ENCODE data around the gene PRM1.

The PRM1 gene

GRCh38 chr16:11273721-11274324, 7.3 kb downstream of the PRM1 start:
- no peak for DNase-seq (ENCODE audit: low read depth)

DNA sequence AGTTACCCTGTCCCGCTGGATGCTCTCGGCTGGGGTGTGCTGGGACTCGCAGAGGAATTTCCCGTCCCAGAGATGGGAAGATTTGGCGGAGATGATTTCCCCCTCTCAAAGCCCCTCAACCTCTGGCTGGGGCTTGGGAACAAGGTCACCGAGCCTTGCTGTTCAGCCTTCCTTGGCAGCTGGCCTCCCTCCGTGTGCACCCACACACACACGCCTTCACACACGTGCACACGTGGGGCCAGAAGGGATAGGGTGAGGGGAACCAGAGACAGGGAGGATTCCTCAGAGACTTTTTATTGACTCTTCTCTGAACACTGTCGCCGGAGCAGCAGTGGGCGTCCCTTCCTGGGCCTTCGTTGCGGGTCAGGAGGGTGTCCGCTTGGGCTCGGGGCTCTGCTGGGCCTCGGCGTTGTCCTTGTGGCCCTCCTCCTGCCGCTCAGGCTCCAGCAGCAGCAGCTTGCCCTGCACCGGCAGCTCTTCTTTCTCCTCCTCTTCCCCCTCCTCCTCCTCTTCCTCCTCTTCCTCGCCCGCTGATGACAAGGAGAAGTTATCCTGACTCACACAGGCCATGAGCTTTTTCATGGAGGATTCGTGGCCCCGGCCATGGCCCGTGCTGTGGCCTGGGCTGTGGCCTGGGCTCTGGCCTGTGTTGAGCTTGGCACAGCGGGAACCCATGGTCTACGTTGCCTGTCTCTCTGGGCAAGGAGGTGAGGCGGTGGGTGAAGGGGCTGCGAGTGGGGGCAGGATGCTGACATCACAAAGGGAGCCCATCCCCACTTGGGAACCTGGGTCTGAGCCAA, 8.0 kb downstream of the PRM1 start, which contains the start of gene PRM3:
PRM3 (minus strand) TSS at position 709 of the 800 bp plus-strand sequence; CDS start at position 675, 34 bp downstream.
- DNase-seq (ENCODE audit: low read depth) = no peak

DNA sequence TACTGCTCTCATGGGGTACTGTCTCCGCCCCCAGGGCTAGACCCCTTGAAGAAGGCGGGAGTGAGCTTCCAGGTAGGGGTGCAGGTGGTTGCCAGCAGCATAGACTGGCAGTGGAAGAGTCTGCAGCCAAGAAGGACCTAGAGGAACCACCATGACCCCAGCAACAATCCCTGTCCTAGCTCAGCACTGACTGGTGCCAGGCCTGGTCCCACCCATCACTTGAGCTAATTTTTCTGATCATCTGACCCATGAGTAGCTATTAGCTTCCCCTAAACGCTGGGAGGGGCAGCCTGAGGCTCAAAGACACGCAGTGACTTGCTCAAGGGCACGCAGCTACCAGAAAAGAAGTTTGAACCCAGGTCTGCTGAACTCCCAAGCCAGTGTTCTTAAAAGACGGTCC, 8.6 kb downstream of the PRM1 start:
- DNase-seq (ENCODE audit: low read depth) = no peak

- no peak for DNase-seq (ENCODE audit: low read depth)
Observed at GRCh38 chr16:11271610-11272009, 9.5 kb downstream of the PRM1 start.

DNA sequence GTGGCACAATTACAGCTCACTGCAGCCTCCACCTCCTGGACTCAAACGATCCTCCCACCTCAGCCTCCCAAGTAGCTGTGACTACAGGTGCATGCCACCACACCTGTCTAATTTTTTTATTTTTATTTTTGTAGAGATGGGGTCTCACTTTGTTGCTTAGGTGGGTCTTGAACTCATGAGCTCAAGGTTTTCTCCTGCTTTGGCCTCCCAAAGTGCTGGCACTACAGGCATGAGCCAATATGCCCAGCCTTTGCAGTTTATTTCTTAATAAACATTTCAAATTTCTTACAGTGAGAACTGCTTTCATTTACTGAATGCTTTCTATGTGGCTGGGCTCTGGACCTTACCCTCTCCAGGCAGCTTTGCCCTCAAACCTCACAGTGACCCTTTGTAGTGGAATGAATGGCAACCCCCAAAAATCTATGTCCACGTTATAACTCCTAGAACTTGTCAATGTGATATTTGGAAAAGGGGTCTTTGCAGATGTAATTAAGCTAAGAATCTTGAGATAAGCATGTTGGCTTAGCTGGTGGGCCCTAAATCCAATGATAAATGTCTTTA, 10.4 kb downstream of the PRM1 start:
- DNase-seq (ENCODE audit: low read depth) = no peak

GRCh38 chr16:11268921-11269375, 12.2 kb downstream of the PRM1 start, which contains the start of gene TNP2:
TNP2 (minus strand) TSS chr16:11269325; CDS start chr16:11269262, 63 bp downstream.
- no peak for DNase-seq (ENCODE audit: low read depth)

- DNase-seq (ENCODE audit: low read depth) = no peak
Observed at GRCh38 chr16:11265124-11265523, 16.0 kb downstream of the PRM1 start.

GRCh38 chr16:11264155-11264832, 16.8 kb downstream of the PRM1 start:
- DNase-seq (ENCODE audit: low read depth) = no peak

DNA sequence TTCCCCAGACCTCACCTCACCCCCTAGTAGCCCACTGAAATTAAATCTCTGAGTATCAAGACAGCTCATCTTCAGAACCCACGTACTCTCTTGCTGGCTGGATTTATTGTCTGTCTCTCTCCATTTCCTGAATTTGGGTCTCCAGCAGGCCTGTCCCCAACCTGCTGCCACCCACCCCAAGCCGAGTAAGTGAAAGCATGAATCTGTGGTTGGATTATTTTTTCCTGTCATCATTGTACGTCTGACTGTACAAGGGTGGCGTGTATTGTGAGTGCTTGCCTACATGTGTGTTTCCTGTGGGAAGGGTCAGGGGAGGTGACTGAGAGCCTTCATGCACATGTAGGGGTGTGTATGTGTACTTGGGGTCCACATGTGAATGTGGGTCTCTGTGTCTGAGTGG, 17.4 kb downstream of the PRM1 start:
- DNase-seq (ENCODE audit: low read depth) = no peak

GRCh38 chr16:11262915-11263314, 18.2 kb downstream of the PRM1 start:
- no peak for DNase-seq (ENCODE audit: low read depth)

- DNase-seq (ENCODE audit: low read depth) = no peak
Observed at GRCh38 chr16:11260596-11260966, 20.5 kb downstream of the PRM1 start.

DNA sequence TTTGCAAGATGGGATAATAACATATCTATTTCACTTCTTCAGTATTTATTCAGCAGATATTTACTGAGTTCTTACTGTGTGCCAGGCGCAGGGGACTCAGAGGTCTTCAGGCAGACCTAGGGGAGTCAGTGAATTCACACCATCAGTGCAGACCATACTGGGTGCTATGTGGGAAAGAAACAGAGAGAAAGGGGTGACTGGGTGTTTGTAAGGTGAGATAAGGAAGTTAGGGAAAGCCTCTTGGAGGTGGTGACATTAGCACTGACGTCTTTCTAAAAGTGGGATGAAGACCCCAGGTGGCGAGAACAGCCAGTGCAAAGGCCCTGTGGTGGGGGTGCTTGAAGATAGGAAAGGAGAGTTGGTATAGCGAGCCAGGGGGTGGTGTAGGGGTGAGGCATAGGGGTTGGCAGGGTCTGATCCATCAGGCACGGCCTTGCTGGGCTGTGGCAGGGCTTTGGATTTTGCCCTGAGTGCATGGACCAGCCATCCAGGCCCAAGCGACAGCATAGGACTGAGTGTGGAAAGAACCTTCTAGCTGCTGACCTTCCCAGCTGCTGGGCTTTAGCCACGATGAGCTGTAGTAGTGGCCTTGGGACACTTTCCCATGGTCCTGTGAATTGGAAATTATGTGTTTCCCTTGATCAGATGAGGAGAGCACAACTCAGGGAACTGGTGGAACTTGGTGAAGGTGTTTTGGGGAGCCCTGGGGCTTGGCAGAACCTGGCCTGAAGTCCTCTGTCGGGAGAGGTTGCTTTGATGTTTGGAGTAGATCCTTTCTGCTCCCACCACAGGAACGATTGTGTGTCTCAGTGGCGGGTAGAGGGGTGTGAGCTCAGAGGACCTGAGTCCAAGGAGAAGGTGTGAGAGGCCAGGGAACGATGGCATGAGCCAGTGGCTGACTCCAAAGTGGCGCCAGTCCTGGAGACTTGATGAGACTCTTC, 21.2 kb downstream of the PRM1 start:
- no peak for DNase-seq (ENCODE audit: low read depth)

DNA sequence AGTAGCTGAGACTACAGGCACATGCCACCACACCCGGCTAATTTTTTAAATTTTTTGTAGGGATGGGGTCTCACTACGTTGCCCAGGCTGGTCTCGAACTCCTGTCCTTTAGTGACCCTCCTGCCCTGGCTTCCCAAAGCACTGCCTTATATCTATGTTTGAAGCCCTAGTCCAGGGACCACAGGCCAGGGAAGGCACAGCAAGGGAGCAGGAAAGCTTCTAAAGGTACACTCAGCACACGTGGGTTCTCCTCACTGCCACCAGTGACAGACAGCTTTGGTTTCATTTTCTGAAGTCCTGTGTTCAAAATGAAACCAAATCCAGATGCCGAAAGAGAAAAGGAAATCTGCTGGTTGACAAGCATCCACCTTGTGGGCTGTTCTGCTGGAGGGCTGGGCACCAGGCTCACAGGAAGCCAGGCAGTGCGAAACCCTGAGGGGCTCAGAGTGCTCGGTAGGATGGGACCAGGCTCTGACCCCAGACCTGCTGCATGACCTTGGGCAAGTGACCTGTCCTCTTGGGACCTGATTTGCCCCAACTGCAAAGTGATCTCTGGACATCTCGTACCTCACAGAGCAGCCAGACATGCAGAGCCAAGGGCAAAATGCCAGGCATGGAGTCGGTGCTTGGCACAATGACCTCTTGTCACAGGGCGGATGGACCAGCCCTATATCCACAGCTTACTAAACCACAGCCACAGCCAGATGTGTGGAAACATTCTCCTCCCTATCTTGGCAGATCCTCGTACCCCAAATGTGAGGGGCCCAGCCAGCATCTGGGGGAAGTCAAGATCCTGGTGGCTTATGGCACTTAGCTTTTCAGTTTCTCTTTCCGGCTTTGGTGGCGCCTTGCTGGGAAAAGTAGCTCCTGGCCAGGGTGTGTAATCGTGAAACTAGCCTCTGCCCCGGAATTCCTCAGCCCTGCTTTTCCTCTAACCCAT, 22.3 kb downstream of the PRM1 start:
- no peak for DNase-seq (ENCODE audit: low read depth)

DNA sequence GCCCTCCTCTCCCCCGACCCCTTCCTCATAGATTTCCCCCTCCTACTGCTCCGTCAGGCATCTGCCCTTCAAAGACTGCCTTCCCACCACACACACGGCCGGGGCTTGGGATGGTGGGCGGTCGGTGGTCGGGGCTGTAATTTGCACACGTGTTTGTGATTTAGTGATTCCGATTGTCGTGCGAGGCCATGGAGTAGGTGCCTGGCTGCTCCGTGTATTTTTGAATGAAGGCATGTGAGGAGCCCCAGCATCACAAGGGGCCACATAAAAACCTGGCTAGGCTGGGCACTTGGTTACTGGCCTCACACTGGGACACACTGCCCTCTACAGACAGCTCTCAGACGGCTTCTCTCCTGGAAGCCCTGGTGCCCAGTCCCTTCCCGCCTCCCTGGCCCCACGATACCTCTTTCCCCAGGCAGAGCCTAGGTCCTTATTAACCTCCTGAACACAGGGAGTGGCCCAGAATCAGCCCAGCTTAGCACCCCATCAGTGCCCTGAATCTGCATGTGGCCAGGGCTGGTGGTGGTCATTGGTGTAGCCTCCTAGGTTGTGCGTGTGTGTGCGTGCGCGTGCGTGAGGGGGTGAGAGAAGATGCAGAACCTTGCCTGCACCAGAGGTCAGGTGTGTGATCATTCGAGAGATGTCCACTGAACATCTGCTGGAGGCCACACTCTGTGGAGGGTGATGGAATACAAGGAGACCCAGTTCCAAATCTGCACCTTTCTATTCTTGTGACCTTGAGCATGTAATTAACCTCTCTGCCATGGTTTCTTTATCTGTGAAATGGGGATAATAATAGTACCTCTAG, 23.8 kb downstream of the PRM1 start:
- peak; percentile 72 for DNase-seq (ENCODE audit: low read depth)

- DNase-seq (ENCODE audit: low read depth) = no peak
Observed at GRCh38 chr16:11256661-11257130, 24.4 kb downstream of the PRM1 start.

DNA sequence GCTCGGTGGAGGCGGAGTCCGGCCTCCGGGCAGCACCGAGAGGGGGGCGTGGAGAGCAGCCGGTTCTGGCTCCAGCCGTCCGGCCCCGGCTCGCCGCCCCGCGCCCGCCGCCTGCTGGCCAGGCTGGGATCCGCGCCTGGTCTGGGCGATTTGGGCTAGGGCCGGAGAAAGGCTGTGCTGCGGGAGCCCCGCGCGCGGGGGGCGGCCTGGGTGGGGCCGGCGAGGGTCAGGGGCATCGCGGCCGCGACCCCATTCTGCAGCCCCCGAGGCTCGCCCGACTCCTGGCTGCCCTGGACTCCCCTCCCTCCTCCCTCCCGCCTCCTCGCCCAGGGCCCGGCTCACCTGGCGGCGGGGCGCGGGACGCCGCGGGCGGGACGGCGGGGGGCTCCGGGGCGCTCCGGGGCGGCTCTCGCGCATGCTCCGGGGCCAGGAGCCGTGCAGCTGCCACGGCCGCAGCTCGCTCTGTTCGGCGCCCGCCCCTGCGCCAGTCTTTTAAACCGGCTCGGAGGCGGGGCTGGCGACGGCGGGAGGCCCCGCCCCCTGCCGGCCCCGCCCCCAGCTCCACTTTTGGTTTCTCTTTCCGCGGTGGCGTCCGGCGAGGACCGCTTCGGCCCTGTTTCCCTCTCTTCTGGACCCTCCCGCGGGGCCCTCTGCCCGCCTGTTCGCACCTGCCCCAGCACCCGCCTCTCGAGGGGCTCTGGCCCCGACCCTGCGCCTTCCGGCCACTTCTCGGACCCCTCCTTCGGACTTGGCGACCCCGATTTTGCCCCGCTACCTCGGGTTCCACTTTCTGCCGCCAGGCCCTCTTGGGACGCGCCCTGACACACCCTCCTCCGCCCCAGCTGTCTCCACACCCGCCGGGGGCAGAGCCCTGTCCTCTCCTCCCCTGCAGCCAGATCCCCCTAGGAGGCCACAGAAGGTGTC, 25.1 kb downstream of the PRM1 start, which contains the start of gene SOCS1:
SOCS1 (minus strand) TSS at position 468 of the 924 bp plus-strand sequence. CDS start 726 bp downstream, outside the sequence.
- peak; percentile 57 for DNase-seq (ENCODE audit: low read depth)

DNA sequence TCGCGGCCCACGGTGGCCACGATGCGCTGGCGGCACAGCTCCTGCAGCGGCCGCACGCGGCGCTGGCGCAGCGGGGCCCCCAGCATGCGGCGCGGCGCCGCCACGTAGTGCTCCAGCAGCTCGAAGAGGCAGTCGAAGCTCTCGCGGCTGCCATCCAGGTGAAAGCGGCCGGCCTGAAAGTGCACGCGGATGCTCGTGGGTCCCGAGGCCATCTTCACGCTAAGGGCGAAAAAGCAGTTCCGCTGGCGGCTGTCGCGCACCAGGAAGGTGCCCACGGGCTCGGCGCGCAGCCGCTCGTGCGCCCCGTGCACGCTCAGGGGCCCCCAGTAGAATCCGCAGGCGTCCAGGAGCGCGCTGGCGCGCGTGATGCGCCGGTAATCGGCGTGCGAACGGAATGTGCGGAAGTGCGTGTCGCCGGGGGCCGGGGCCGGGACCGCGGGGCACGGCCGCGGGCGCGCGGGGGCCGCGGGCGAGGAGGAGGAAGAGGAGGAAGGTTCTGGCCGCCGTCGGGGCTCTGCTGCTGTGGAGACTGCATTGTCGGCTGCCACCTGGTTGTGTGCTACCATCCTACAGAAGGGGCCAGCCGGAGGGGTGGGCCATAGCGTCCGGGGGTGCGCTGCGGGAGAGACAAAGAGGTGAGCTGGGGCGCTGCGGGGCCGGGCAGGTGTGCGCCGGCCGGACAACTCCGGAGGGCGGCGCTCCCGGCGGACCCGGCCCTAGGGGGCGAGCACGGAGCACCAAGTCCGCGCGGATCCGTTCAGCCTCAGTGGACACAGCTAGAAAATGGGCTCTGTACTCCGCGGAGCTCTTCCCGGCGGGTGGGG, 26.0 kb downstream of the PRM1 start:
- DNase-seq (ENCODE audit: low read depth) = peak; percentile 49
